GM12865 (cell line): ENCODE results near the gene CYGB.
A peak's percentile ranks its signal among the peaks of the same experiment; 100 is the strongest.

Source experiments
- DNase-seq: peaks from one replicate; pipeline ENCODE4 v3.0.0; 2010; ENCODE audit warnings: low read depth
- H3K4me3 ChIP-seq: 2 replicates; pipeline ENCODE4 v1.5.1; 2011; ENCODE audit warnings: mild to moderate bottlenecking, low read depth, low read length, control low read depth
- CTCF ChIP-seq: IDR thresholded peaks from 2 replicates; pipeline ENCODE4 v1.5.1; 2011; ENCODE audit warnings: low read length, control low read depth, low read depth, inconsistent platforms; ENCODE audit not compliant: insufficient read depth; ENCODE audit errors: missing control alignments

CYGB gene

GRCh38 chr17:76540381-76541300 is 3.1 kb upstream of the CYGB start:
- DNase-seq = peak; percentile 41
- H3K4me3 ChIP-seq = no peak overlapping the region
- no peak for TF ChIP-seq CTCF

GRCh38 chr17:76539631-76540271 is 2.2 kb upstream of the CYGB start, which contains the start of gene PRCD:
PRCD (plus strand) TSS chr17:76540044; CDS start chr17:76540142, 98 bp downstream.
- DNase-seq = no peak
- no peak within 1 kb of the TSS for H3K4me3 ChIP-seq
- peak; percentile 7 for TF ChIP-seq CTCF

- no peak overlapping the region for H3K4me3 ChIP-seq
- DNase-seq = no peak
- no peak for TF ChIP-seq CTCF
These were observed 1.5 kb upstream of the CYGB start for GRCh38 chr17:76538941-76539570.

GRCh38 chr17:76538281-76538931 is 897 bp upstream of the CYGB start:
- H3K4me3 ChIP-seq = no peak overlapping the region
- no peak for TF ChIP-seq CTCF
- no peak for DNase-seq

- no peak for DNase-seq
- H3K4me3 ChIP-seq = no peak overlapping the region
- TF ChIP-seq CTCF = no peak
These were observed 276 bp downstream of the CYGB start for GRCh38 chr17:76537288-76537577.

GRCh38 chr17:76536511-76537287 is 810 bp downstream of the CYGB start:
- DNase-seq = no peak
- TF ChIP-seq CTCF = no peak
- no peak overlapping the region for H3K4me3 ChIP-seq
